Adrenal gland (tissue), 12 donors: ENCODE results near the gene GPRC5B. TPM values are rescaled to one million over a fixed set of nuclear protein-coding genes. Genes with fewer than 3 reads are reported as not detected.

Experiments used
- DNase-seq, 7 donors: peaks; one replicate each; pipeline ENCODE4 v3.0.0-alpha.2; 2019 to 2020
- H3K27ac ChIP-seq, 5 donors: fragments of 200-600 bp; sonication (generic) in 4 of 5; 1 replicate in 3 of 5; 2 replicates in 2 of 5; pipeline versions ENCODE4 v1.5.1 to v1.8.0; 2016 to 2020; ENCODE audit warnings: mild to moderate bottlenecking in 1 of 5
- H3K27me3 ChIP-seq: fragments of 200-600 bp; 2 replicates; pipeline ENCODE4 v1.8.0; 2021
- H3K36me3 ChIP-seq, 2 donors: fragments of 200-600 bp; replicated peaks in 1 of 2; 1 replicate in 1 of 2; 2 replicates in 1 of 2; pipeline versions ENCODE4 v1.5.1 to v1.8.0; 2018 to 2022
- H3K4me1 ChIP-seq, 2 donors: fragments of 200-600 bp; replicated peaks in 1 of 2; 1 replicate in 1 of 2; 2 replicates in 1 of 2; pipeline versions ENCODE4 v1.5.1 to v1.8.0; 2018 to 2021
- H3K4me3 ChIP-seq, 4 donors: fragments of 200-600 bp; sonication (generic) in 3 of 4; one replicate each; pipeline ENCODE4 v1.5.1; 2016 to 2018
- H3K9me3 ChIP-seq, 3 donors: fragments of 200-600 bp; sonication (generic) in 1 of 3; replicated peaks in 1 of 3; 1 replicate in 2 of 3; 2 replicates in 1 of 3; pipeline versions ENCODE4 v1.5.1 to v1.8.0; 2016 to 2021
- CTCF ChIP-seq, 6 experiments: fragments of 450-650 bp in 4 of 6; fragments of 200-600 bp in 2 of 6; sonication (generic) in 1 of 6; IDR thresholded peaks; 1 replicate in 5 of 6; 2 replicates in 1 of 6; pipeline versions ENCODE4 v1.5.1 to v1.8.0; 2016 to 2021; ENCODE audit warnings: antibody characterized with exemption in 6 of 6, mild to moderate bottlenecking in 2 of 6, moderate library complexity in 1 of 6
- POLR2A ChIP-seq, 2 donors: fragments of 450-650 bp; IDR thresholded peaks; one replicate each; pipeline ENCODE4 v1.6.1; 2017; ENCODE audit warnings: antibody characterized with exemption in 2 of 2, mild to moderate bottlenecking in 2 of 2, moderate library complexity in 1 of 2
- WGBS, 4 donors: extraction: QIAGEN DNeasy Blood & Tissue Kit in 2 of 4; methylation state at CpG; one replicate each; pipeline versions ENCODE4 v1.1.5 to v1.1.7; 2013 to 2017; 5-methylcytosine and 5-hydroxymethylcytosine counted together
- intact Hi-C, 2 donors: fragments of 100-400 bp; cut with DNase I; formaldehyde crosslinking; loops; one replicate each; pipeline versions ENCODE4 v1.14.1 to v1.15.0; 2022 to 2023
- polyA plus RNA-seq, 3 donors: library from polyadenylated mRNA; stranded (reverse); fragments of 200-250 nt in 2 of 3; fragments of 350-450 nt in 1 of 3; fragmentation: Illumina TruSeq in 1 of 3; extraction: RNeasy Lipid Tissue Mini Kit (QIAGEN cat#74804) in 1 of 3; gene quantifications; one replicate each; pipeline ENCODE4 v1.2.3, GENCODE V29; 2013 to 2014
- total RNA-seq, 9 donors: library from RNA; depleted of rRNA in 4 of 9; stranded (reverse); fragments of >200 nt in 4 of 9; fragments of 120-200 nt in 1 of 9; fragmentation: NEBNext Ultra II Directional in 1 of 9; extraction: Animal tissue kit (Norgen Biotek cat#: 25700) in 1 of 9; gene quantifications; one replicate each; pipeline versions ENCODE4 v1.1.0 to v1.2.4, GENCODE V29; 2013 to 2023
- donor health status: healthy with polysubstance abuse.
- donor health status: Bipolar disorder and iron deficiency.
- donor health status: DM: yes; HTN: yes; CAD: no.
- donor health status: DM: no; HTN: no; CAD: no.
- donor health status: DM: no; HTN: no; CAD: no.
- donor health status: DM: yes; HTN: yes; CAD: no.

GPRC5B gene
- total and polyA plus RNA-seq, 12 donors = 7.9 to 26.4 (median 22.0) TPM

GRCh38 chr16:19841184-19841583 lies 43.5 kb downstream of the GPRC5B start:
- Histone ChIP-seq H3K9me3 (no peaks in the 10 kb centered on the region), H3K36me3 (no peaks in the 10 kb centered on the region), H3K4me3 (no peak overlapping the region), H3K27ac (no peak overlapping the region), H3K4me1 (peaks cover 4% of the 10 kb centered on the region in 2 donors), H3K27me3 (no peaks in the 10 kb centered on the region)
- intact Hi-C loops = no loop called here
- 64 to 79% (median 71%) methylated on average over 3 of the region's 3 CpGs for WGBS, 4 donors
- no peak for DNase-seq
- TF ChIP-seq POLR2A (IDR thresholded peaks at IDR 0.05) (no peak), CTCF (IDR thresholded peaks at IDR 0.05) (no peak)

GRCh38 chr16:19840524-19841110 lies 44.0 kb downstream of the GPRC5B start:
- H3K27me3 ChIP-seq = no peaks in the 10 kb centered on the region
- H3K4me1 ChIP-seq = peaks cover 4% of the 10 kb centered on the region in 2 donors
- no peaks in the 10 kb centered on the region for H3K9me3 ChIP-seq
- DNase-seq = peak in 2 of 7 donors; percentile 25 to 31
- no peak for TF ChIP-seq POLR2A (IDR thresholded peaks at IDR 0.05)
- TF ChIP-seq CTCF (IDR thresholded peaks at IDR 0.05) = no peak
- no peak overlapping the region for H3K4me3 ChIP-seq
- no peaks in the 10 kb centered on the region for H3K36me3 ChIP-seq
- intact Hi-C loops = no loop called here
- 39 to 63% (median 46%) methylated on average over 3 of the region's 3 CpGs for WGBS, 4 donors
- H3K27ac ChIP-seq = no peak overlapping the region

- DNase-seq = no peak
- Histone ChIP-seq H3K27me3 (no peaks in the 10 kb centered on the region), H3K9me3 (no peaks in the 10 kb centered on the region), H3K4me1 (peaks cover 0 to 4% of the 10 kb centered on the region in 2 donors), H3K4me3 (no peak overlapping the region), H3K36me3 (no peaks in the 10 kb centered on the region), H3K27ac (no peak overlapping the region)
- intact Hi-C loops = no loop called here
- no peak for TF ChIP-seq POLR2A (IDR thresholded peaks at IDR 0.05)
- TF ChIP-seq CTCF (IDR thresholded peaks at IDR 0.05) = no peak
- 91 to 92% (median 92%) methylated on average over 13 of the region's 13 CpGs for WGBS, 4 donors
These were observed 46.5 kb downstream of the GPRC5B start for GRCh38 chr16:19837984-19838707.

GRCh38 chr16:19837331-19837980 lies 47.2 kb downstream of the GPRC5B start:
- H3K4me3 ChIP-seq = no peak overlapping the region
- no peaks in the 10 kb centered on the region for H3K27me3 ChIP-seq
- TF ChIP-seq CTCF (IDR thresholded peaks at IDR 0.05) (no peak), POLR2A (IDR thresholded peaks at IDR 0.05) (no peak)
- intact Hi-C loops = no loop called here
- H3K4me1 ChIP-seq = peaks cover 0 to 4% of the 10 kb centered on the region in 2 donors
- WGBS, 4 donors = 87 to 91% (median 91%) methylated on average over 6 of the region's 6 CpGs
- no peak for DNase-seq
- no peak overlapping the region for H3K27ac ChIP-seq
- no peaks in the 10 kb centered on the region for H3K36me3 ChIP-seq
- H3K9me3 ChIP-seq = no peaks in the 10 kb centered on the region
